Measurements from ENCODE around the gene FAT4. TPM values are rescaled to one million over a fixed set of nuclear protein-coding genes. Genes with fewer than 3 reads are reported as not detected.

Gene FAT4, protein sequence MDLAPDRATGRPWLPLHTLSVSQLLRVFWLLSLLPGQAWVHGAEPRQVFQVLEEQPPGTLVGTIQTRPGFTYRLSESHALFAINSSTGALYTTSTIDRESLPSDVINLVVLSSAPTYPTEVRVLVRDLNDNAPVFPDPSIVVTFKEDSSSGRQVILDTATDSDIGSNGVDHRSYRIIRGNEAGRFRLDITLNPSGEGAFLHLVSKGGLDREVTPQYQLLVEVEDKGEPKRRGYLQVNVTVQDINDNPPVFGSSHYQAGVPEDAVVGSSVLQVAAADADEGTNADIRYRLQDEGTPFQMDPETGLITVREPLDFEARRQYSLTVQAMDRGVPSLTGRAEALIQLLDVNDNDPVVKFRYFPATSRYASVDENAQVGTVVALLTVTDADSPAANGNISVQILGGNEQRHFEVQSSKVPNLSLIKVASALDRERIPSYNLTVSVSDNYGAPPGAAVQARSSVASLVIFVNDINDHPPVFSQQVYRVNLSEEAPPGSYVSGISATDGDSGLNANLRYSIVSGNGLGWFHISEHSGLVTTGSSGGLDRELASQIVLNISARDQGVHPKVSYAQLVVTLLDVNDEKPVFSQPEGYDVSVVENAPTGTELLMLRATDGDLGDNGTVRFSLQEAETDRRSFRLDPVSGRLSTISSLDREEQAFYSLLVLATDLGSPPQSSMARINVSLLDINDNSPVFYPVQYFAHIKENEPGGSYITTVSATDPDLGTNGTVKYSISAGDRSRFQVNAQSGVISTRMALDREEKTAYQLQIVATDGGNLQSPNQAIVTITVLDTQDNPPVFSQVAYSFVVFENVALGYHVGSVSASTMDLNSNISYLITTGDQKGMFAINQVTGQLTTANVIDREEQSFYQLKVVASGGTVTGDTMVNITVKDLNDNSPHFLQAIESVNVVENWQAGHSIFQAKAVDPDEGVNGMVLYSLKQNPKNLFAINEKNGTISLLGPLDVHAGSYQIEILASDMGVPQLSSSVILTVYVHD (N-terminal part only)
- total RNA-seq = 9.7 and 14.3 TPM in 2 replicates
- polyA plus RNA-seq (2012) = 3.1 TPM

DNA sequence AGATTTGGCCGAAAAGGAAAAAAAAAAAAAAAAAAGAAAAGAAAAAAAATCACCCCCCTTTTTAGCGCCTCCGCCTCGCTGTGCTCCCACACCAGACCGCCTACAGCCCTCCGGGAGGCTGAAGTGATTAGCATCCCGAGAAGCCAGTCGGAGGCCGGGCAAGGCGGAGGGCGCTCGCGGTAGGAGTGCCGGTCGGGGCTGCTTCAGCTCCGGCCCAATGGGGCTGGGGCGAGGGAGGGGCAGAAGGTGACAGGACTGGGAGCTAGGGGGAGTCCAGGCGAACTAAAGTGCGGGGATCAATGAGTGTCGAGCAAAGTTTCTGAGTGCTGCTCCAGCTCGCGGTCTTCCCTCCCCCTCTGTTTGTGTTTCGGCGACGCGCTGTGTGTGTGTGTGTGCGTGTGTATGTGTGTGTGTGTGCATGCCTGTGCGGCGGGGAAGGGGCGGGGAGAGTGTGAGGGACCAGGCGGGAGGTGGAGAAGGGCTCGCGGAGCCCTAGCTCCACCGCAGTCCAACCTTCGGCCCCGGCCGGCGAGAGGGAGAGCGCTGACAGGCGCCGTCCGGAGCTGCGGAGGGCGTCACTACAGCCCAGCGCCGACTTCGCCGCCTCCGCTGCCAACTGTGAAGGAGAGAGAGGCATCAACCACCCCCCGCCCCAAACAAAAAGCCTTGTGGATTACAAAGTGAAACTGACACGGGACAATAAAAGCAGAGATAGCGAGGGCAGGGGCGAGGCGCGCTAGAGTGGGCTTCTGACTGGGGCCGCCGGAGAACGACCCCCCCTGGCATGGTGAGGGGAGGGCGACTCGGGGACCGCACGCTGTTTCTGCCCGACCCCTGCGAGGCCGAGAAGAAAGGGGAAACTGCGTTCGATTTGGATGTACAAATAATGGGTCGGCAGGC, at the start of gene FAT4:
FAT4 (plus strand) TSS at position 280 of the 900 bp plus-strand sequence. CDS start 1,457 bp downstream, outside the sequence.
- DNase-seq (ENCODE audit: low read depth) = peak; percentile 98

DNA sequence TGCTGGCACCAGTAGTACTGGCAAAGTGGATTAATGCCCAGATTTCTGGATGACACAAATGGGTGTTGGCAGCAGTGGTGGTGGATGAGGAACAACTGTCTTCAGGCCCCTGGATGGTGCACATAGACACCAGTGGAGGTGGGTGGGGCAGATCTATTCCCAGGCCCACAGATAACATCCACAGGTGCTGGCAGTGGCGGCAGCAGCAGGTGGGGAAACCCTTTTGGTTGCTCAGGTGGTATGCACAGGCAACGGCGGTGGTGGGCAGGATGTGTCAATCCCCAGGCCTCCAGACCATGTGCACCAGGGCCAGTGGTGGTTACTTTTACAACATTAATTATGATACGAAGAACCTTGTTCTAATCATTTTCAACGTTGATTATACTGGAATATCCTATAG, 48.9 kb upstream of the FAT4 start:
- no peak for DNase-seq (ENCODE audit: low read depth)

DNA sequence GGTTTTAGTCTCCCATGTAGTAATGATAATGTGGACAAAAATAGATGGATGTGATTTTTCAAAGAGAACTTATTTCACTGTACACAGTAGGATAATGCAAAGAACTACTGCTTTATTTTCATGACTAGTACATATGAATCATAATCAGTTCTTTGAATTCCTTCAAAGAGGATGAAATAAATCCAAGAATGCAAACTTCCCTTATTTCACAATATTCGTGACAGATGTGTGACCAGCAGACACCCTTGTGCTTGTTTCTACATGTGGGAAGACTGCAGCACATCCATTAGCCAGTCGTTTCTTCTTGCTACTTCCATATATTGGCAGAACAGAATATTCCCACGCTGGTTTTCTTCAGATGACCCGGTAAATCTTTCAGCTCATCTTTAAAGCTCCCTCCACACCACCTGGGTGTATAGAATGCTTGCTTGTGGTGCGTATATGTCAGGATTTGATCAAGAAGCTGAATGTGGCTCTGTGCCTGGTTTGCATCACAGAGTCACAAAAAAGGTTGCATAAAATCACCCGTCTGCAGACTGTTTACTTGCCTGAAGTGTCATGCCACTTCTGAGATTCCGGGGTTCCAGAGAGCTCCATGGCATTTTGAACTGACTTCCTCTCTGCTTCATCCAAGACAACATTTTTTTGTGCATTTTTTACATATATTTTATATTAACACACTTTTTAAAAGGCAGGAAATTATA, 47.7 kb upstream of the FAT4 start:
- peak; percentile 31 for DNase-seq (ENCODE audit: low read depth)

DNA sequence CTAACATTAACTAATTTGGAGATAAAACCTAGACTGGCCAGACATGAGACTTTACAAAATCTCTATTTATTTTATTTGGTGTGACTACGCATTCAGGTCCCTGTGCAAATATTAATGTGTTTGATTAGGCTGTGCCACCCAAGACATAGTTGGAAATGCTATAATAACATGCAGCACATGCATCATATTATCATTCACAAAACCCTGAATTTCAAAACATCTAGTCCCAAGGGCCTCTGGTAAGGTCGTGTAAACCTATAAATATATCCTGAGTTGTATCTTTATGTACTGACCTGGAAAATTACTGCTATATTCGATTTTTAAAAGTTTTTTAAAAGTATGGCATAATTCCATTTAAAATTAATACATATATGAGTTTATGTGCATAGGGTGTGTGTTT, 47.1 kb upstream of the FAT4 start:
- no peak for DNase-seq (ENCODE audit: low read depth)

DNA sequence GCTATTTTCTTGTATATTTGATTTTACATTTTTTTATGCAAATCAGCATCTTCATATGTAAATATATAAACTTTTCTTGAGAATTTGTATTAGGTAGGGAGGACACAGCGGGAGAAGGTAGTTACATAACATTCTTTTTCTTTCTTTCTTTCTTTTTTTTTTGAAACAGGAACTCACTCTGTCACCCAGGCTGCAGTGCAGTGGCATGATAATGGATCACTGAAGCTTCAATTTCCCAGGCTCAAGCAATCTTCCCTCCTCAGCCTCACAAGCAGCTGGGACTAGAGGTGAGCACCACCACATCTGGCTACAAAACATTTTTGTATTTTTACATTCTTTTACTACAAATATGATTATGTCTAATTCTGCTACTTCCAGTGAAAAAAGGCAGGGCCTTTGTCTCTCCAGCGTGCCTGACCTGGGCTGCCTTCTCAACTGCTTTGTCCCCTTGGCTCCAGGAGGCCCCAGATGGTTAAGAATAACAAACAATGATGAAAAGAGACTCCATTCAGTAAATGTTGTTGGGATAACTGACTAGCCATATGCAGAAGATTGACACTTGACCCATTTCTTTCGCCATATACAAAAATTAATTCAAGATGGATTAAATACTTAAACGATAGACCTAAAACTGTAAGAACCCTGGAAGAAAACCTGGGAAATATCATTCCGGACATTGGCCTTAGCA, 46.5 kb upstream of the FAT4 start:
- DNase-seq (ENCODE audit: low read depth) = no peak

DNA sequence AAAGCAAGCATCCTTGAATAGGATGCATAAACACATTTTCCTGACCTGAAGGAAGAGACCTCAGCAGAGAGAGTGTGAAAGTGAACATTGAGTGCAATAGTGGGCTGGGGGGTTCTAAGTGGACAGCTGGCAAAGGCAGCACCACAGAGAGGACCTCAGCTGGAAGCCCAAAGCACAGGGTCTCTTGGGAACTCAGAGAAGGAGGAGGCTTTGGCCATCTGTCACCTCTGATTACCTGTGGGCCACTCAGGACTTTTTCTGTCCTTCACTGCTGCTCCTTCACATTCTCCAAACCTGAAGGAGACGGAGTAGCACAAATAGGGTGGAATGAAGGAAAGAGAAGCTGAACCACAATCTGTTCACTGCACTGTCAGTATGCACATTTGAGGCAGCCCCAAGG, 37.9 kb upstream of the FAT4 start:
- no peak for DNase-seq (ENCODE audit: low read depth)

DNA sequence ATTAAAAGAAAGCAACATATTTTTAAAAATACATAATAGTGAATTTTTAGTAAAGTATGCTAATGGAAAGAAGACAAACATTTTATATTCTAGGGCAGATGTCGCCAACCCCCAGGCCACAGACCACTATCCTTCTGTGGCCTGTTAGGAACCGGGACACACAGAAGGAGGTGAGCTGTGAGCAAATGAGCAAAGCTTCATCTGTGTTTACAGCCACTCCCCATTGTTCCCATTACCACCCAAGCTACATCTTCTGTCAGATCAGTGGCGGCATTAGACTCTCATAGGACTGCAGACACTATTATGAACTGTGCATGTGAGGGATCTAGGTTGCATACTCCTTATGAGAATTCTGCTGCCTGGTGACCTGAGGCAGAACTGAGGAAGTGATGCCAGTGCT, 37.0 kb upstream of the FAT4 start:
- no peak for DNase-seq (ENCODE audit: low read depth)

DNA sequence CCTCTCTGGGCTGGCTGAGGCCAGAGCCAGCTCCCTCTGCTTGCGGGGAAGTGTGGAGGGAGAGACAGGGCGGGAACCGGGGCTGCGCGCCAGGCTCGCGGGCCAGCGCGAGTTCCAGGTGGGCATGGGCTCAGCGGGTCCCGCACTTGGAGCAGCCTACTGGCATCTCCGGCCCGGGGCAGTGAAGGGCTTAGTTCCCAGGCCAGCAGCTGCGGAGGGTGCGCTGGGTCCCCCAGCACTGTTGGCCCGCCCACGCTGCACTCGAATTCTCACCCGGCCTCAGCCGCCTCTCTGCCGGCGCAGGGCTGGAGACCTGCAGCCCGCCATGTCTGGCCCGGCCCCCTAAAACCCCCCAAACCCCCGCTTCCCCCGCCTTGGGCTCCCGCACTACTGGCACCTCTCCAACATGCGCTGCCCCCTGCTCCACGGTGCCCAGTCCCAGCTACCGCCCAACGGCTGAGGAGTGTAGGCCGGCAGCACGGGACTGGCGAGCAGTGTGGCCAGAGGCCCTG, 33.8 kb upstream of the FAT4 start:
- no peak for DNase-seq (ENCODE audit: low read depth)

DNA sequence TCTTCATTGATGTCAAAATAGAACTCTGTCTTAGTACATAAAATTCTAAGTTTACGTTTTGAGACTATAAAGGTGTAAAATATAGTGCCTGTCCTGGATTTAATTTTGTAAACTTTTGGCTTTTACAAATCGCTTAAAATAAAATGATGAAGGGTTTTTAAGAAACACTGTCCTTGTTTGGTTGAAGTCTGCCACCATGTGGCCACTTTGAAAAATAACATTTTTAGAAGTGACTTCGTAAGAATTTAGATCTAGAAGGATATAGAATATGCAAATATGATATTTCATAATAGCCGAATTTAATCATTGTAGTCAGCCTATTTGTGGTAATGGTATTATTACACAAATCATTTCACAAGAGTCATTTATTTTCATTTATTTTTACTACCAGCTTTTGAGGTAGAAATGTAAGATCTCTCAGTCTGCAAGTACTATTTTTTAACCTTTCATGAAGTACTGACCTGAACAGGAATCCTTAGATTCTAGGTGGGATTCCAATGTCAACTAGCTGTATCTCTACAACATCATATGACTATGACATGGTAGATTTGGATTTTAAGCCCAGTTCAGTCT, 31.0 kb upstream of the FAT4 start:
- peak; percentile 33 for DNase-seq (ENCODE audit: low read depth)

DNA sequence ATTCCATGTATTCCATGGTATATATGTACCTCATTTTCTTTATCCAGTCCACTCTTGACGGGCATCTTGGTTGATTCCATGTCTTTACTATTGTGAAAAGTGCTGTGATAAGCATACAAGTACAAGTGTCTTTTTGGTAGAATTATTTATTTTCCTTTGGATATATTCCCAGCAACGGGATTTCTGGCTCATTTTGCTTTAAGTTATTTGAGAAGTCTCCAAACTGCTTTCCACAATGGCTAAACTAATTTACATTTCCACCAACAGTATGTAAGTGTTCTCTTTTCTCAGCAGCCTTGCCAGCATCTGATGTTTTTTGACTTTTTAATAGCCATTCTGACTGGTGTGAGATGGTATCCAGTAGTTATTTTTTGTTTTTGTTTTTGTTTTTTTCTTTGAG, 17.6 kb upstream of the FAT4 start:
- DNase-seq (ENCODE audit: low read depth) = no peak

DNA sequence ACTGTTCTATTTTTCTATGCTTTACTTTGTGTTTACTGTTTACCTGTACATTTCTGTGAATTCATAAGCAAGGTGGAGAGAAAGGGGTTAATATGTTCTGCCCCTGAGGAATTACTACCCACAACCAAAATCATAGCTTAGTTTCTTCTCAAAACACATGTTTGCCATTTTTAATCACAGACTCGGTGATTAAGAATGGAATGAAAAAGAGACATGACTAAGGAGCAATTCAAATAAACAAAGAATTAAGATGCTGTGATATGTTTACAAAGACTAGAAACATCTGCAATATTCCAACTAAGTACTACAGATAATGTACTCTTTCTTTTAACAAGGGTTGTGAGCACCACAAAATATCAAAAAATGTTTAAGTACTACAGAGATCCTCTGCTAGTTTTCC, 11.7 kb upstream of the FAT4 start:
- DNase-seq (ENCODE audit: low read depth) = no peak

DNA sequence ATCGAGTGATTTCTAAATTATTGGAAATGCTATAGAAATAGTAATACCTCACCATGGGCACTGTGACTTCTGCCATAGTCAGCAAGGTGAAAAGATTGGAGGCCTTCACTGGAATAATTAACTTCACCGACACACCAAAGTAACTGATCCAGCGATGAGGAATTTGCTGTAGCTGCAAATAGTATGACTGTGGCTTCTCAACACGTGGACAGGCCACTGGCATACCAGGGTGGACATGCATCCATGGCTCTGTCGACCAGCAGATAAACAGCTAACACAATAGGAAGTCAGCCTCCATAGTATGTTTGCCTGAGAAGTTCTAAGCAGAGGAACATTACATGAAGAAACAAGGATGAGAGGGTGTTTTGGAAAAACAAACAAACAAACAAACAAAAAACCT, 10.9 kb upstream of the FAT4 start:
- DNase-seq (ENCODE audit: low read depth) = peak; percentile 36

DNA sequence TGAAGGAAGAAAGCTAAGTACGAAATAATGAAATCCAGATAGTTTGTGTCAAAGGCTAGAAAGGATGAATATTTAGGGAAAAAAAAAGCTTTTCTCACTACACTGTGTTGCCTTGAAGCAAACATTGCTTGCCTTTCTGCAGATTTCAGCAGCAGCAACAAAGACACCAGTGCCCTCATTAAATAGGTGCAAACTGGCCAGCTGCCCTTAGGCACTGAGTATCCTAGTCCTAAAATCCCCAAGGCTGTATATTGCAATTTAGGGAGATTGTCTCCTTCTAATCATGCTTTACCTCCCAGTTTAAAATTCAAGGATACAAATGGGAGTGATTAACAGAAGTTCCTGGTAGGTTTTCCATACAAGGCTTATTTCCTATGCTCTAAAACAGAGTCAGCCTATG, 8.6 kb upstream of the FAT4 start:
- DNase-seq (ENCODE audit: low read depth) = no peak

DNA sequence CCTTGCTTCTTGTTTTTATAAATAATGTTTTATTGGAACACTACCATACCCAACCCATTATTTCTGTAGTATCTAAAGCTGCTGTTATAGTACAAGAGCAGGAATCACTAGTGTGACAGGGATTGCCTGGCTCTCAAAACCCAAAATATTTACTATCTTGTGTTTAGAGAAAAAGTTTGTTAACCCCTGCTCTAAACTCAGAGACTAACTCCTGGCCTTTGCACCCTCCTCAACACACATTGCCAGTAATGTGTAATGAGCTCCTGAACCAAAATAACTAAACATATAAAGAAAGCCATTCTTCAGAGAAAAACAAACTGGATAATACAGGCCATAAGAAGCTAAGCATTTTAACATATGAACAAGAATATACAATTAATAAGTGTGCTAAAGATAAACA, 8.2 kb upstream of the FAT4 start:
- DNase-seq (ENCODE audit: low read depth) = no peak

DNA sequence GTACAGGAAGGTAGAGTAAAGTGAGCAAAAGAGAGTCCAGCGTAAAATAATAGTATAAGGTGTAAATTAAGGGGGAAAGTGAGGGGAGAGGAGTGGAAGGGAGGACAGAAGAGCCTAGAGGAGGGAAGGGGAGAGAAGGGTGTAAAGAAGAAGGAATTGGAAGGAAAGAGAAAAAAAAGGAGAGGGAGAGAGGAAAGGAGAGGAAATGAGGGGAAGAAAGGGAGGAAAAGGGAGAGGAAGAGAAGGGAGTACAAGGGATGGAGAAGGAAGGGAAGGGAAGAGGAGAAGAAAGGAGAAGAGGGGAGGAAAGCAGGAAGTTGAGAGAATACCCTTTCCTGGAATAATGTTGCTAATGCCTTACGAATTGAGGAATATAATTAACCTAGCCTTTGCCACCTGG, 3.3 kb upstream of the FAT4 start:
- no peak for DNase-seq (ENCODE audit: low read depth)

DNA sequence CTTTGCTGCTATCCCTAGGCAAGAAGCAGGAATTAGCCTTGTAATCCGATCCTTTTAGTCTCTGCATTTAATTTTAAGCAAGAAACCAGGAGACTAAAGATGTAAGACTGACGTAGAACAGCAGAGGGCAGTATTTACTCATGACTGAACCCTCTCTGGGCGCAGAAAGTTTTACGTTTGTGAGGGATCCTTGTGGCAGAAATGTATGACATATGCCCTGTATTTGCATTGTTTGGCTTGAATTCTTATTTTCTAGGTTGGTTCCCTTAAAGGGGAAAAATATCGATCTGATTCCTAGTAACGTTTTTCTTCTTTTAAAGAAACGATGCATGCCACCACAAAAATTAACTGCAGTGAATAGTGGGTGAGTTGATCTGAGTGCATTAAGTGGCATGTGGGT, 1.3 kb upstream of the FAT4 start:
- peak; percentile 93 for DNase-seq (ENCODE audit: low read depth)

DNA sequence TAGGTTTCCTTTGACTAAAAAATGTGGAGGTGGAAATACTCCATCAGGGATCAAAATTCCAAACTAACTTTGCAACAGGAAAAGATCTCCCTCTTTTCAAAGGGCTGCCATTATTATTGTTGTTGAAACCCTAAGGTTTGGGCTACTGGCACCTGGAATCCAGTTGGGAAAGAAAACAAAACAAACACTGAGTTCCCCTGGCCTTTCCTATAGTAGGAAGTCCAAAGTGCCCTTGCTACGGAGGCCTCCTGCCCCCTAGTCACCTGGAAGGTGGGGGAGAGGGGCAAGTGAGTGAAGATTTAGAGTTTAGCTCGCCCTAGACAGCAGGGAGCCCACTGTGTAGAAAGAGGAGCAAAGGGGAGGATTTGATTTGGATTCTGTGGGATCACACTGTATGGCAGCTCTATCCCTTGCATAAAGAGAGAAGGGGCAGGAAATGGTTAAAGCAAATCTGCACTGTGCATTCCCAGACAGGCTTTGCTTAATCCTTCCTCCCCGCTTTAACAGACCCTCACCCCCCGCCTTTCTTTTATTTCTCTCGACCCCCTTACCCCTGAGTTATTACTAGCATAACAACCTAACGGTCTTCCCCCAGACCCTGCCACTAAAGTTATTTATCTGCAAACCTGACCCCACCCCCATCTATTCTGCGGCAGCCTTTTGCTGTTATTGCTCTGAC, 627 bp upstream of the FAT4 start:
- DNase-seq (ENCODE audit: low read depth) = peak; percentile 11

DNA sequence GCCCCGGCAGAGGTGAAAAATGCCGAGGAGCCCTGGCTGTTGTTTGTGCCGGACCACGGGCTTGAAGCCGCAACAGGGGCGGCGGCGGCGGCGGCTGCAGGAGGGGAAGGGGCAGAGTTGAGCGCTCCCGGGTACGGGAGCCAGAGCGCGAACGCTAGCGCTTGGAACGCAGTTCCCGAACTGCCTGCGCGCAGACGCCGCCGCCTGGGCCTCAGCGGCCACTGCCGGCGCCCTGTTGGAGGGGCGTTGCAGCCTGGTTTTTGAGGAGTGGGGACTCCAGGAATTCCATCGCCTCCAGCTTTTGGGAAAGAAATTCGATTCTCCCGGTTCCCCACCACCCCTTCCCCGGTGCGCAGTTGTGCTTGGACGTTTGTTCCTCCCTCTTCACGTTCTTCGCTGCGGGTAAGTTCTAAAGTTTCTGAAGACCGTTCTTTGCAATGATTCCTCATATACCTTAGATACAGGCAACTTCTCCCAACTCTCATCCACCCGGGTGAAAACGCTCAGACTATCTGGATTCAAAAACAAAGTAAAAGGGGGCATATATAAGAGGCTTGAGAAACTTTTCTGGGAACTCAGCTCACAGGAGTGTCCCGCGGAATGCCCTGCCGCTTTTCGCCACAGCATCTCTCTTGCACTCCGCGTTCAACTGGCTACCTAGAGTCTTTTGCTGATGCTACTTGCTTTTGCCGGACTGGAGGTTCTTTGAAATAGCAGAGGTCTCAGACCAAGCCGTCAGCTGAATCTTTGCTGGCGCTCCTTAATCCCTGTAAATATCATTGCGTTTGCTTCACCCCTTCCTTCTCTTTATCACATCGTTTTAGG, 1.0 kb downstream of the FAT4 start:
- DNase-seq (ENCODE audit: low read depth) = peak; percentile 71

Data from myocyte (in vitro differentiated cells).